Ovary (tissue), 9 donors: Measurements from ENCODE around the gene BMP8B. TPM values are rescaled to one million over a fixed set of nuclear protein-coding genes. Genes with fewer than 3 reads are reported as not detected.

ENCODE experiments used
- DNase-seq, 5 donors: peaks; one replicate each; pipeline ENCODE4 v3.0.0-alpha.2; 2019 to 2020
- H3K27ac ChIP-seq, 2 donors: fragments of 200-600 bp; one replicate each; pipeline versions ENCODE4 v1.5.1 to v1.8.0; 2019 to 2022
- H3K27me3 ChIP-seq: fragments of 200-600 bp; one replicate; pipeline ENCODE4 v1.8.0; 2022
- H3K36me3 ChIP-seq: fragments of 200-600 bp; sonication (generic); one replicate; pipeline ENCODE4 v1.5.1; 2019
- H3K4me1 ChIP-seq: one replicate; pipeline ENCODE4 v1.8.1; 2013; ENCODE audit warnings: mild to moderate bottlenecking, moderate library complexity; ENCODE audit not compliant: insufficient read depth
- H3K4me3 ChIP-seq: fragments of 200-600 bp; sonication (generic); one replicate; pipeline ENCODE4 v1.5.1; 2017
- H3K9me3 ChIP-seq, 2 donors: fragments of 200-600 bp in 1 of 2; sonication (generic) in 1 of 2; one replicate each; pipeline versions ENCODE4 v1.5.1 to v1.8.1; 2013 to 2019; ENCODE audit warnings: mild to moderate bottlenecking in 1 of 2, moderate library complexity in 1 of 2
- EP300 ChIP-seq: sonication (generic); formaldehyde crosslinking; IDR thresholded peaks from one replicate; pipeline ENCODE4 v1.6.1; 2017; ENCODE audit warnings: antibody characterized with exemption
- POLR2A ChIP-seq: fragments of 450-650 bp; IDR thresholded peaks from one replicate; pipeline ENCODE4 v1.6.1; 2017; ENCODE audit warnings: antibody characterized with exemption, mild to moderate bottlenecking, moderate library complexity
- WGBS, 3 donors: extraction: QIAGEN DNeasy Blood & Tissue Kit in 1 of 3; methylation state at CpG; one replicate each; pipeline versions ENCODE4 v1.1.5 to v1.1.7; 2013 to 2017; 5-methylcytosine and 5-hydroxymethylcytosine counted together
- intact Hi-C, 4 donors: fragments of 100-400 bp; cut with DNase I; formaldehyde crosslinking; loops; one replicate each; pipeline versions ENCODE4 v1.11.0 to v1.15.1; 2022 to 2023
- polyA plus RNA-seq, 2 donors: library from polyadenylated mRNA; stranded (reverse); fragments of 200-250 nt in 1 of 2; fragments of 350-450 nt in 1 of 2; fragmentation: Illumina TruSeq in 1 of 2; extraction: RNeasy Lipid Tissue Mini Kit (QIAGEN cat#74804) in 1 of 2; gene quantifications; one replicate each; pipeline ENCODE4 v1.2.3, GENCODE V29; 2013 to 2014
- total RNA-seq, 7 donors: library from RNA; depleted of rRNA in 2 of 7; stranded (reverse); fragments of >200 nt in 2 of 7; fragmentation: NEBNext Ultra II Directional in 3 of 7; extraction: Animal tissue kit (Norgen Biotek cat#: 25700) in 3 of 7; gene quantifications; one replicate each; pipeline versions ENCODE4 v1.1.0 to v1.2.4, GENCODE V29; 2016 to 2023
- TF ChIP-seq, protein P1 (sequence below), 3 donors: fragments of 450-650 bp in 2 of 3; fragments of 200-600 bp in 1 of 3; IDR thresholded peaks; one replicate each; pipeline versions ENCODE4 v1.5.1 to v1.8.0; 2016 to 2022; ENCODE audit warnings: antibody characterized with exemption in 3 of 3, mild to moderate bottlenecking in 1 of 3
- donor health status: DM: no; HTN: no; CAD: no; lungs with moderate emphysema.
- donor health status: DM: no; HTN: no; CAD: no.
- donor health status: Bipolar disorder and iron deficiency.
- donor health status: DM: yes; HTN: yes; CAD: no.
- donor health status: DM: no; HTN: no; CAD: no.
- donor health status: DM: yes; HTN: yes; CAD: no.

BMP8B gene
- total and polyA plus RNA-seq, 9 donors = 0.16 to 1.4 (median 0.38) TPM; not detected in 1

DNA sequence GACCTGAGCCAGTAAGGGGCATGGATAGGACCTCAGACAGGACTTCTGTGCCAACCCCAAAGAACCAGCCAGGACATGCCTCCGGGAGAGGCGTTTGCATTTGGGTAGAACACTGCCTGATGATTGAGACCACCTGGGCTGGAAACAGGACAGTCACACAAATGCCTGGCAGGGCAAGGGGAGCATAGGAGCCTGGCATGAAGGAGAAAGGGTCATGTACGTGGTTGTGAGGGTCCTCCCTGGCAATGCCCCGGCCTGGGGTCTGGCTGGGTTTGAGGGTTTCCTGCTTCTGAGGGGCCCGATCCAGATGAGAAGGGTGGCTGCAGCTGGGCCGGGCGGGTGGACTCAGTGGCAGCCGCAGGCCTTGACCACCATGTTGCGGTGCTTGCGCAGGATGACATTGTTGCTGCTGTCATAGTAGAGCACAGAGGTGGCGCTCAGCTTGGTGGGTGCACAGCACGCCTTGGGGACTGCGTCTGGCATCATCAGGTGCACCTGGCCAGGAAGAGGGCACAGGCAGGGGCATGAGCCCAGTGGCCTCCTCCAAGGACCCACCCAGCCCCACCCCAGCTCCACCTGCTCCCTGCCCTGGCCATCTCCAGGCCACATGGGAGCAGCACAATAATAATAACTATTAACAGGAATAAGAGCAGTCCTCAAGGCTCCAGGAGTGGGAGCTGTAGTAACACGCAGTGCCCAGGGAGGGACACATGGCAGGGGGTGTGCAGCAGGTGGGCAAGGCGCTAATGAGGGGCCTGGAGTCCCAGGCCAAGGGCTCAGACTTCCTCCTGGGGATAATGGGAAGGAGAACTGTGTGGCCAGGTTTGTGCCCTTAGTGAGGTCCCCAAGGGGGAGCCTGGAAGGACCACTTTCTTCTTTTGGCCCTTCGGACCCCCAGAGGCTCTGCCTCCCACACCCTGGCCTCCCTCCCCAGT, 28.3 kb downstream of the BMP8B start:
- Histone ChIP-seq H3K27me3 (no peaks in the 10 kb centered on the region), H3K4me1 (no peaks in the 10 kb centered on the region), H3K27ac (no peak overlapping the region), H3K9me3 (no peaks in the 10 kb centered on the region), H3K4me3 (no peak overlapping the region), H3K36me3 (no peaks in the 10 kb centered on the region)
- no peak for DNase-seq
- intact Hi-C loops = no loop called here
- TF ChIP-seq, protein P1, sequence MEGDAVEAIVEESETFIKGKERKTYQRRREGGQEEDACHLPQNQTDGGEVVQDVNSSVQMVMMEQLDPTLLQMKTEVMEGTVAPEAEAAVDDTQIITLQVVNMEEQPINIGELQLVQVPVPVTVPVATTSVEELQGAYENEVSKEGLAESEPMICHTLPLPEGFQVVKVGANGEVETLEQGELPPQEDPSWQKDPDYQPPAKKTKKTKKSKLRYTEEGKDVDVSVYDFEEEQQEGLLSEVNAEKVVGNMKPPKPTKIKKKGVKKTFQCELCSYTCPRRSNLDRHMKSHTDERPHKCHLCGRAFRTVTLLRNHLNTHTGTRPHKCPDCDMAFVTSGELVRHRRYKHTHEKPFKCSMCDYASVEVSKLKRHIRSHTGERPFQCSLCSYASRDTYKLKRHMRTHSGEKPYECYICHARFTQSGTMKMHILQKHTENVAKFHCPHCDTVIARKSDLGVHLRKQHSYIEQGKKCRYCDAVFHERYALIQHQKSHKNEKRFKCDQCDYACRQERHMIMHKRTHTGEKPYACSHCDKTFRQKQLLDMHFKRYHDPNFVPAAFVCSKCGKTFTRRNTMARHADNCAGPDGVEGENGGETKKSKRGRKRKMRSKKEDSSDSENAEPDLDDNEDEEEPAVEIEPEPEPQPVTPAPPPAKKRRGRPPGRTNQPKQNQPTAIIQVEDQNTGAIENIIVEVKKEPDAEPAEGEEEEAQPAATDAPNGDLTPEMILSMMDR (IDR thresholded peaks at IDR 0.05) = no peak
- TF ChIP-seq EP300 (no peak), POLR2A (no peak)
- 93 to 97% (median 94%) methylated on average over 14 to 16 of the region's 16 CpGs for WGBS, 3 donors

DNA sequence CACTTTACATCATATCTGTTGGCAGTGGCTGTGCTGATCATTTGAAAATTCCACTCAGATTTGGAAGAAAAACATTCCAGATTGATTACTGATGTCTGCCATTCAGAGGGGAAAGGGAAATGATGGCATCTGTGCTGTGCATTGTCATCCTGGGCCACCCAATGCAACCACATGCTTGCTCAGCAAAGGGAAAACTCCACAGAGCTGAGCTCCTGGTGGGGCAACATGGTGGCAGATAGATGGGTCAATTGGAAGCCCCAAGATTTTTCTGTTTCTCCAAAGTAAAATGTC, 29.3 kb downstream of the BMP8B start:
- no peaks in the 10 kb centered on the region for H3K9me3 ChIP-seq
- TF ChIP-seq, protein P1 (IDR thresholded peaks at IDR 0.05) = no peak
- TF ChIP-seq POLR2A = no peak
- TF ChIP-seq EP300 = no peak
- no peaks in the 10 kb centered on the region for H3K36me3 ChIP-seq
- no peaks in the 10 kb centered on the region for H3K27me3 ChIP-seq
- intact Hi-C loops = no loop called here
- H3K4me3 ChIP-seq = no peak overlapping the region
- DNase-seq = no peak
- no peaks in the 10 kb centered on the region for H3K4me1 ChIP-seq
- no peak overlapping the region for H3K27ac ChIP-seq

DNA sequence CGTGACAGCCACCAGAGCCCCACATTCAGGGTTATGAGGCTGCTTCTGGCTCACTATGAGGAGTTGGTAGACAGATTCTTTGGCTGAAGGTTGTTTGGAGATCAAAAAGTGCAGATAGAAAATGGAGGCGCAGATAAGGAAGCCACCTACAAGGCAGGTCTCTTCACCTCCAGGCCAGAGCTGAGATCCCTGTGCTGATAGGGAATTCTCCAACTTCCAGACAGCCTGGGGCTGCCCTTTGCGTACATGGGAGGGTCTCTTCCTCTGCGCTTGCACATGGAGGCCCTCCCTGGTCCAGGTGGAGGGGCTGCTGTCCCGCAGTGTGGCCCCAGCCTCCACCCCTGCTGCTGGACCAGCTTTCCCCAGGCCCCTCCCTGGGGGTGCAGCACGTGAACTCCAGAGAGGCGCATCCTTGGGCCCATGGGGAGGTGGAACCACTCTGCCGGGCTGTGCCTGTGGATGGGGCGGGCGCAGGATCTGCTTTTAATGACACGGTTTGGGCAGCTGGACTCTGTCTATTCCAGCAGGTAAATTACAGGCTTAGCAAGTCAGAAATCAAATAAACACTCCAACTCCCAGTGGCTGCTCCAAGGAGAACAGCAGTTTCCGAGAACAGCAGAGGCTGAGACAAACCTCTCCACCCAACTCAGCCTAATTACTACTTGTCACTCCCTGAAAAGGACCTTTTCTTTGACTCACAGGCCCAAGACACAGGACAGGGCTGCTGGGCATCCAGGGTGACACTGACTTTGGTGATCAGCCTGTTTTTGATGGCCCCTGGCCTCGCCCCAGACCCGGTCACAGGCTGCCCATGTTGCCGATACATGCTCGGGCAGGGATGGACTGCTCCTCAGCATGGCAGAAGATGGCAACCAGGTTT, 29.9 kb downstream of the BMP8B start:
- H3K27ac ChIP-seq = no peak overlapping the region
- WGBS, 3 donors = 90 to 92% (median 92%) methylated on average over 14 to 16 of the region's 16 CpGs
- TF ChIP-seq, protein P1 (IDR thresholded peaks at IDR 0.05) = no peak
- TF ChIP-seq POLR2A (no peak), EP300 (no peak)
- H3K4me1 ChIP-seq = no peaks in the 10 kb centered on the region
- DNase-seq = peak in 1 of 5 donors; percentile 4
- intact Hi-C loops = no loop called here
- H3K27me3 ChIP-seq = no peaks in the 10 kb centered on the region
- H3K4me3 ChIP-seq = no peak overlapping the region
- H3K9me3 ChIP-seq = no peaks in the 10 kb centered on the region
- no peaks in the 10 kb centered on the region for H3K36me3 ChIP-seq

DNA sequence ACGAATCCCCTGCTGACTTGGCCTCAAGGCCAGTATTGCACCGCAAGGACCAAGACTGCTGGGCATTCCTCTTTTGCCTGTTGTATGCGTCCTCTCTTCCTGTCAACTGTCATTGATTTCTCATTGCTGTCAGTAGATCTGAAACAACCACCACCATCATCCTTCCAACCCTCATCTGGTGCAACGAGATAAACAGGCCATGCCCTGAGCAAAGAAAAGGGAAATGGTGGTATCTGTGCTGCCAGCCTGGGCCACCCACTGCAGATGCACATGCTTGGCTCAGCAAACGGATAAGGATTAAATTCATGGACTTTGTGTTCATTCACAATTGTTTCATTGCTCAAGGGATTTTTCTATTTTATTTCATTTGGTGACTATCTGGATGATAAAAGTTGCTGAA, 31.2 kb downstream of the BMP8B start:
- H3K27me3 ChIP-seq = no peaks in the 10 kb centered on the region
- TF ChIP-seq, protein P1 (IDR thresholded peaks at IDR 0.05) = no peak
- TF ChIP-seq POLR2A (no peak), EP300 (no peak)
- WGBS, 3 donors = 87 to 89% (median 88%) methylated on average over 5 of the region's 5 CpGs
- intact Hi-C loops = no loop called here
- H3K4me3 ChIP-seq = no peak overlapping the region
- H3K4me1 ChIP-seq = no peaks in the 10 kb centered on the region
- H3K9me3 ChIP-seq = no peaks in the 10 kb centered on the region
- H3K36me3 ChIP-seq = no peaks in the 10 kb centered on the region
- DNase-seq = no peak
- no peak overlapping the region for H3K27ac ChIP-seq
